CD14-positive monocyte (primary cell): ENCODE data around the gene TMEFF2. TPM values are rescaled to one million over a fixed set of nuclear protein-coding genes. Genes with fewer than 3 reads are reported as not detected.

Experiments
- DNase-seq, 3 donors: peaks; one replicate each; pipeline ENCODE4 v3.0.0-alpha.2; 2011 to 2022
- H2AFZ ChIP-seq: 2 replicates; pipeline ENCODE4 v1.6.0; 2012; ENCODE audit warnings: mild to moderate bottlenecking, low read depth, low read length, inconsistent platforms; ENCODE audit not compliant: insufficient read depth, poor library complexity, severe bottlenecking
- H3K27ac ChIP-seq, 2 donors: 1 replicate in 1 of 2; 2 replicates in 1 of 2; pipeline ENCODE4 v1.5.1; 2012 to 2013; ENCODE audit warnings: low read length in 2 of 2, control low read depth in 1 of 2, inconsistent platforms in 1 of 2, low read depth in 1 of 2, mild to moderate bottlenecking in 1 of 2
- H3K27me3 ChIP-seq, 2 donors: one replicate each; pipeline versions ENCODE4 v1.6.0 to v1.6.1; 2011 to 2013; ENCODE audit warnings: low read length in 2 of 2; ENCODE audit not compliant: control insufficient read depth in 2 of 2, insufficient read depth in 2 of 2
- H3K36me3 ChIP-seq, 2 donors: replicated peaks in 1 of 2; 1 replicate in 1 of 2; 2 replicates in 1 of 2; pipeline versions ENCODE4 v1.5.1 to v1.6.1; 2012 to 2013; ENCODE audit warnings: low read length in 2 of 2, control low read depth in 1 of 2, inconsistent platforms in 1 of 2, mild to moderate bottlenecking in 1 of 2; ENCODE audit not compliant: insufficient read depth in 2 of 2, control insufficient read depth in 1 of 2
- H3K4me1 ChIP-seq, 2 donors: 1 replicate in 1 of 2; 2 replicates in 1 of 2; pipeline versions ENCODE4 v1.5.1 to v1.6.1; 2012 to 2013; ENCODE audit warnings: low read length in 2 of 2, control low read depth in 1 of 2, inconsistent platforms in 1 of 2, mild to moderate bottlenecking in 1 of 2, moderate library complexity in 1 of 2; ENCODE audit not compliant: insufficient read depth in 2 of 2, control insufficient read depth in 1 of 2
- H3K4me2 ChIP-seq: replicated peaks from 2 replicates; pipeline ENCODE3; 2012; ENCODE audit warnings: low read length, moderate library complexity, mild to moderate bottlenecking; ENCODE audit not compliant: poor library complexity, severe bottlenecking; ENCODE audit errors: extremely low read depth
- H3K4me3 ChIP-seq, 3 experiments: fragments of 200-600 bp in 1 of 3; sonication (generic) in 1 of 3; replicated peaks in 1 of 3; 1 replicate in 2 of 3; 2 replicates in 1 of 3; pipeline ENCODE4 v1.5.1; 2011 to 2013; ENCODE audit warnings: low read length in 3 of 3, mild to moderate bottlenecking in 3 of 3, control low read depth in 2 of 3, low read depth in 2 of 3, inconsistent platforms in 1 of 3, moderate library complexity in 1 of 3
- H3K79me2 ChIP-seq: 2 replicates; pipeline ENCODE4 v1.6.0; 2012; ENCODE audit warnings: mild to moderate bottlenecking, control low read depth, inconsistent platforms, low read length, moderate library complexity; ENCODE audit not compliant: insufficient read depth
- H3K9ac ChIP-seq: 2 replicates; pipeline ENCODE4 v1.6.0; 2017; ENCODE audit warnings: low read length, mild to moderate bottlenecking; ENCODE audit not compliant: insufficient read depth, poor library complexity, severe bottlenecking
- H3K9me3 ChIP-seq, 2 donors: replicated peaks in 1 of 2; 1 replicate in 1 of 2; 2 replicates in 1 of 2; pipeline versions ENCODE4 v1.5.1 to v1.6.1; 2012 to 2013; ENCODE audit warnings: low read length in 2 of 2, control low read depth in 1 of 2; ENCODE audit not compliant: control insufficient read depth in 1 of 2, insufficient read depth in 1 of 2
- H4K20me1 ChIP-seq: 2 replicates; pipeline ENCODE4 v1.6.0; 2012; ENCODE audit warnings: mild to moderate bottlenecking, low read length, control low read depth, moderate library complexity; ENCODE audit not compliant: insufficient read depth
- H3K27ac Mint-ChIP-seq, 7 donors: one replicate each; pipeline ENCODE4 v1.8.0; 2020; ENCODE audit warnings: mild to moderate bottlenecking in 7 of 7, mixed read lengths in 7 of 7, moderate library complexity in 6 of 7, inconsistent platforms in 2 of 7
- H3K27me3 Mint-ChIP-seq, 3 donors: one replicate each; pipeline ENCODE4 v1.8.0; 2021 to 2022; ENCODE audit warnings: low read depth in 3 of 3, mild to moderate bottlenecking in 3 of 3, mixed read lengths in 3 of 3, moderate library complexity in 3 of 3, inconsistent platforms in 1 of 3
- H3K36me3 Mint-ChIP-seq, 2 donors: one replicate each; pipeline ENCODE4 v1.8.0; 2020; ENCODE audit warnings: mixed read lengths in 2 of 2, inconsistent platforms in 1 of 2, mild to moderate bottlenecking in 1 of 2
- H3K4me1 Mint-ChIP-seq: one replicate; pipeline ENCODE4 v1.8.0; 2020; ENCODE audit warnings: mild to moderate bottlenecking, mixed read lengths
- H3K4me3 Mint-ChIP-seq, 2 donors: one replicate each; pipeline ENCODE4 v1.8.0; 2020; ENCODE audit warnings: mild to moderate bottlenecking in 2 of 2, mixed read lengths in 2 of 2, moderate library complexity in 1 of 2
- H3K9me3 Mint-ChIP-seq, 7 donors: one replicate each; pipeline ENCODE4 v1.8.0; 2020 to 2022; ENCODE audit warnings: mixed read lengths in 7 of 7, mild to moderate bottlenecking in 6 of 7, moderate library complexity in 6 of 7, inconsistent platforms in 2 of 7
- WGBS: methylation state at CpG from one replicate; pipeline ENCODE4 v1.1.5; 2013; ENCODE audit warnings: missing lambda C conversion rate; ENCODE audit not compliant: insufficient coverage; 5-methylcytosine and 5-hydroxymethylcytosine counted together
- intact Hi-C, 2 donors: fragments of 100-400 bp; cut with micrococcal nuclease; formaldehyde crosslinking; loops; one replicate each; pipeline versions ENCODE4 v1.15.0 to v1.15.1; 2023
- polyA plus RNA-seq, 3 donors: library from polyadenylated mRNA; depleted of rRNA in 1 of 3; unstranded in 2 of 3; stranded (reverse) in 1 of 3; fragments of 300-500 nt in 2 of 3; fragments of >200 nt in 1 of 3; fragmentation: Illumina TruSeq in 2 of 3; gene quantifications; 1 replicate in 2 of 3; 2 replicates in 1 of 3; pipeline ENCODE4 v1.2.3, GENCODE V29; 2012 to 2021
- TF ChIP-seq, protein P1 (sequence below): fragments of 200-600 bp; IDR thresholded peaks from one replicate; pipeline ENCODE4 v1.8.0; 2022; ENCODE audit warnings: antibody characterized with exemption, mild to moderate bottlenecking

The TMEFF2 gene
- polyA plus RNA-seq, 3 donors: not detected

GRCh38 chr2:192145496-192145895, 49.2 kb downstream of the TMEFF2 start:
- Mint-ChIP-seq H3K36me3 (no peaks in the 10 kb centered on the region), H3K27ac (no peak overlapping the region), H3K4me1 (no peaks in the 10 kb centered on the region), H3K9me3 (no peaks in the 10 kb centered on the region), H3K27me3 (no peaks in the 10 kb centered on the region), H3K4me3 (no peak overlapping the region)
- H3K36me3 ChIP-seq: no peaks in the 10 kb centered on the region
- no peak overlapping the region for H3K9ac ChIP-seq
- no peak overlapping the region for H3K4me2 ChIP-seq
- H2AFZ ChIP-seq: no peak overlapping the region
- WGBS: no CpG with 5 or more reads among the region's 3 CpGs
- H3K27ac ChIP-seq: no peak overlapping the region
- H3K4me1 ChIP-seq: no peaks in the 10 kb centered on the region
- intact Hi-C loops: no loop called here
- H3K79me2 ChIP-seq: no peaks in the 10 kb centered on the region
- H3K27me3 ChIP-seq: no peaks in the 10 kb centered on the region
- H3K4me3 ChIP-seq: no peak overlapping the region
- TF ChIP-seq, protein P1, sequence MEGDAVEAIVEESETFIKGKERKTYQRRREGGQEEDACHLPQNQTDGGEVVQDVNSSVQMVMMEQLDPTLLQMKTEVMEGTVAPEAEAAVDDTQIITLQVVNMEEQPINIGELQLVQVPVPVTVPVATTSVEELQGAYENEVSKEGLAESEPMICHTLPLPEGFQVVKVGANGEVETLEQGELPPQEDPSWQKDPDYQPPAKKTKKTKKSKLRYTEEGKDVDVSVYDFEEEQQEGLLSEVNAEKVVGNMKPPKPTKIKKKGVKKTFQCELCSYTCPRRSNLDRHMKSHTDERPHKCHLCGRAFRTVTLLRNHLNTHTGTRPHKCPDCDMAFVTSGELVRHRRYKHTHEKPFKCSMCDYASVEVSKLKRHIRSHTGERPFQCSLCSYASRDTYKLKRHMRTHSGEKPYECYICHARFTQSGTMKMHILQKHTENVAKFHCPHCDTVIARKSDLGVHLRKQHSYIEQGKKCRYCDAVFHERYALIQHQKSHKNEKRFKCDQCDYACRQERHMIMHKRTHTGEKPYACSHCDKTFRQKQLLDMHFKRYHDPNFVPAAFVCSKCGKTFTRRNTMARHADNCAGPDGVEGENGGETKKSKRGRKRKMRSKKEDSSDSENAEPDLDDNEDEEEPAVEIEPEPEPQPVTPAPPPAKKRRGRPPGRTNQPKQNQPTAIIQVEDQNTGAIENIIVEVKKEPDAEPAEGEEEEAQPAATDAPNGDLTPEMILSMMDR: no peak
- H4K20me1 ChIP-seq: no peaks in the 10 kb centered on the region
- no peaks in the 10 kb centered on the region for H3K9me3 ChIP-seq
- DNase-seq: no peak

- Histone ChIP-seq H4K20me1 (no peaks in the 10 kb centered on the region), H3K27ac (no peak overlapping the region), H3K4me3 (no peak overlapping the region), H2AFZ (no peak overlapping the region), H3K4me2 (no peak overlapping the region), H3K36me3 (no peaks in the 10 kb centered on the region), H3K4me1 (no peaks in the 10 kb centered on the region), H3K9me3 (no peaks in the 10 kb centered on the region), H3K9ac (no peak overlapping the region), H3K79me2 (no peaks in the 10 kb centered on the region), H3K27me3 (no peaks in the 10 kb centered on the region)
- H3K36me3 Mint-ChIP-seq: no peaks in the 10 kb centered on the region
- no peaks in the 10 kb centered on the region for H3K4me1 Mint-ChIP-seq
- no peak overlapping the region for H3K27ac Mint-ChIP-seq
- TF ChIP-seq, protein P1: no peak
- intact Hi-C loops: no loop called here
- no peaks in the 10 kb centered on the region for H3K9me3 Mint-ChIP-seq
- no peak for DNase-seq
- no peaks in the 10 kb centered on the region for H3K27me3 Mint-ChIP-seq
- H3K4me3 Mint-ChIP-seq: no peak overlapping the region
- no CpG with 5 or more reads among the region's 7 CpGs for WGBS
These were observed 54.4 kb downstream of the TMEFF2 start for GRCh38 chr2:192140236-192140839.
